DMS79 treated with DMSO at 0.1 percent for 48 hours (cell line): ENCODE results near the gene FOXC1.
A peak's percentile ranks its signal among the peaks of the same experiment; 100 is the strongest.

ENCODE experiments used
- DNase-seq: peaks from one replicate; lab custom pipeline; 2025; lab: John Stamatoyannopoulos, UW

The FOXC1 gene

DNA sequence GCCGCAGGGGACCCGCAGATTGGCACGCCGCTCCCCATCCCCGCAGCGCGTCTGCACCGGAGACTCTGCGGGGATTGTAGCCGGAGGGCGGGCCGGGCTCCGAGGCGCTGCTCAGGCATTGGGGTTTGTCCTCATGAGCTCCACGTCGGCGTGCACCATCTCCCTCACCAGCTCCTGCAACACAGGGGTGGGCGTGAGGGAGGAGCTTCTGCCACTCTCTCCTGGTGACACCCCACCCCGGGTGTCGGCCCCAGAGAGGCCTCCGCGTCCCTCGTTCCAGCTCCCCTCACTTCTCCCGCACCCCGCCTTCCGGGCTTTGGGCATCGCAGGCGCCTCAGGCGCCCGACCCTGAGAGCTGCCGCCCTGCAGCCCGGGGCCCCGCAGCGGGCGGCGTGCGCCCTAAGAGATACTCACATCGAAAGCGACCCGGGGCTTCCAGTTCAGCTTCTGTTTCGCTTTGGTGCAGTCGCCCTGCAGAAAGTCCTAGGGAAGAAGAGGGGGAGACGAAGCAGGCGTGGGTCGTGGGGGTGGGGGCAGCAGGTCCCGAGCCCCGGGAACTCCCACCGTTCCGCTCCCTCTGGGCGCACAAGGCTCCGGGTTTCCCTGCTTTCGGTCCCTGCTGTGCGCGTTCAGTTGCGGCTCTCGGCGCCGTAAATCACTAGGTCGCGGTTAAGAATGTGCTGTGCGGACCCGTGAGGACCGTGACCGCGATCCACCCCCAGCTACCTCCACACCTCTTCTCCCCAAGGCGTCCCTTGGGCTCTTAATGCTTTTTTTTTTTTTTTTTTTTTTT is 14.5 kb downstream of the FOXC1 start:
- no peak for DNase-seq

DNA sequence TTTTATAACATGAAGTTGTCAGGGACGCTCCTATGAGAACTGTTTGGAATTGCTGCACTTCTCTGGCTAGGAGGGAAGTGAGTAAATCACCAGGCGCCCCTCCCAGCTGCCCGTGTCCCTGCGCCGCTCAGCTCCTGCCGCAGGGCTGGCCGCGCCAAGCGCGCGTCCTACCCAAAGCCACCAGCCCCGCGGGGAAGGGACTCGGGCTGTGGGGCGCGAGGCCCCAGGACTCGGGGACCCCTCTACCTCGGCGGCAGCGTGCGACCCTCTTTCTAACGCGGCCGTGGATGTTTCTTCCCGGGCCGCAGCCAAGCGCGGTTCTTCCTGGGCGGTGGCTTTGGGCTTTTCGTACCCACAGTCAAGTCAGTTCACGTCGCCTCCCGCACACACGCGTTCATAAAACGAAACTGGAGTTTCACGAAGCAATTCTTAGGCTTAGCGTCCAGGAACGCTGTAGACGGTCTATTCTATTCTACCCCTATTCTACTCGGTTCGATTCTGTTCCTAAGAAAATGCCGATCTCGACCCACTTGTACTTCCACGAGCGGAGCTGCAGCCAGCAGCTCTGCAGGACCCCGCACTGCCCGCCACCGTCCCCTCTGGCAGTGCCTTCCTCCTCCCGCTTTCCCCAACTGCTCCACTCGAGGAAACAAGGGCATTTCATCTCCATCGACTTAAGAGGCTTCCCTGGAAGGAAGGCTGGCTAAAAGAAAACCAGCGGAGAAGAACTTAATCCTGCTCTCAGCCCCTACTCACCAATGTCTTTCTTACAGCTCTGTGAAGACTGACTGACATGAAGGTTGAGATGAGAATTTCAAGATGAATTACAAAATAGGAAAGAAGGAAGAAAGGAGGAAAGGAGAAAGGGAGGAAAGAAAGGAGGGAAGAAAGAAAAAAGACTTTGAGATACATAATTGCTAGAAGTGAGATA is 15.4 kb downstream of the FOXC1 start:
- DNase-seq, result no peak

DNA sequence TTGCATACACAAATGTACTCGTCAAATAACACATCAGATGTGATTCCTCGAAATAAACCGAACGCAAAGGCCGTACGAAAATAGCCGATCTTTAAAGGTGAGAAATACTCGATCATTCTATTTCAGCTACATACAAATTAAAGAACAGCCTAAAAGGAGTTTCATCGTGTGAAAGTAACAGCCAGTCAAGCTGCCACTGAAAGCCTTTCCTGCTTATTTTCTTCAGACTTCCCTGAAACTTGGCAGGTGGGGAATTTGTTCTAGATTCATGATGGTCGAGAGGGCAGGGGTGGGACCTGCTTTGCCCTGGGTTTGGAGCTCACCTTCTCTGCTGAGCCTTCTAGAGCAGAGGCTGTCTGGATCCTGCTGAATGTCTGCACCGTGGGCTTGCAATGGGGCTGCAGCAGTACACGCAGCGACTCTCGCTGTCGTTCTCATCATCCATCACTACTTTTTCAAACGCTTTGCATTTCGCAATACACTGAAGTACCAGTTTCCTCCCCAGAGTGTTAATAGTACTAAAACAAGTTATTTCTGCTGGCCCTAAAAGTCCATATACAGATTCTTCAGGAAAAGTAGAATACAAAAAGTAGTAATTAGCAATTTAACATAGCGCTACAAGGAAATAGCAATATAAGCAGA is 16.2 kb downstream of the FOXC1 start:
- DNase-seq, result no peak

DNA sequence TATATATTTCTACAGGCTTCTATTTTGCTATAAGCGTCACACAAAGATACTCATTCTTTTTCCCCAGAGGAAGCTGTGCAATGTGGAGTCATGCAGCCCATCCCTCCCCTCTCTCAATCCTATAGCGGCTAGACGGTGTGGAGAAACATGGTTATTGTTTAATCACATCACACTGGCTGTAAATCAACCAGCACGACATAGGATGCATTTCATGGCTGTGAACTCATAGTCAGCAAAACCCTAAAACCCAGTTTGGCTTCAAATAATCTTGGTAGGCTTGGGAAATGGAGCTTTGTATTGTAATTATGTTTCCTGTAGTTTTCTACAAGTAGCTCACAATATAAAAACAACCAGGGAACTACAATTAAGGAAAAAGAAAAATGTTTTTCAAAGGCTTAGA is 16.8 kb downstream of the FOXC1 start:
- no peak for DNase-seq

GRCh38 chr6:1627827-1628560 is 18.3 kb downstream of the FOXC1 start:
- DNase-seq, result no peak

- DNase-seq, result no peak
These were observed 19.6 kb downstream of the FOXC1 start for GRCh38 chr6:1629316-1629715.

DNA sequence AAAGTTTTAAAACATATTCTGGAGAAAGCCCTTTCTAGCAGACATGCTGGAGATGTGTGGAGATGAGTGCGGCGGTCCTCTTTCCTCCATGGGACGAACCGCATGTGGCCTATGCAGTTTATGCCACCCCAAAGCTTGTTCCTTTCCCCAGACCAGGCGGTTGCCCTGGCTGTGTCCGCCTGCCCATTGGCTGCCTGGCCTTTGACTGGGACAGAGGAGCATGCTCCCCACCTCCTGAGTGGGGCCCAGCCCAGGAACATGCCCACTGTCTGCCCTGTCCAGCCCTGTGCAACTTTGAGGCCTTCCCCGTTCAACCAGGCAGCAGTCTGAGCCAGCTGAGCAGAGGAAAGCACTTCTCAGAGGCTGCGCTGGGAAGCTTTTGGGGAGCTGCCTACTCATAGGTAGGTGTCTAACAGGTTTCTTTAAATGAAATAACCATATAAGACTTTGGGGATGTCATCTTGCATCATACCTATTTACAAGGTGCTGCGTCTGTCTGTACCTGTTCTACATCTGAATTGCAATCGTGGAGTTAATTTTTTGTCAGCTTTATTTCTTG is 20.6 kb downstream of the FOXC1 start:
- DNase-seq, result no peak

- DNase-seq, result peak; percentile 43
These were observed 21.1 kb downstream of the FOXC1 start for GRCh38 chr6:1630771-1631217.

DNA sequence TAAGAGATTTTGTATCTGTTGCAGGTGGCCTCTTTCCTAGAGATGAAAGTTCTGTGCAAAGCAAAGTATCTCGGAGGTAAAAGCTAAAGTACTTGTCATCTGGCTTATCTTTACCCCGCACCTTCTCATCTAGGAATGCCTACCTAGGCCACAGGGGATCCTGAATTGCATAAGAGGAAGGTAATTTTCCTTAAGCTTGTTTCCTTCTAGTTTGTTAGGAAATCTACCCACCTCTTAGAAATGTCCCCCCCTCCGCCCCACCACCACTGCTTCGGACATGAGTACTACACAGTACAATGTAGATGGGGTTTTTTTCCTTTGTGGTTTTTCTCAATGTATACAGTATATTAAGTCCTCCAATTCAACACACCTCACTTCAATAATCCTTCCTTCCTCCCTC is 21.5 kb downstream of the FOXC1 start:
- no peak for DNase-seq

DNA sequence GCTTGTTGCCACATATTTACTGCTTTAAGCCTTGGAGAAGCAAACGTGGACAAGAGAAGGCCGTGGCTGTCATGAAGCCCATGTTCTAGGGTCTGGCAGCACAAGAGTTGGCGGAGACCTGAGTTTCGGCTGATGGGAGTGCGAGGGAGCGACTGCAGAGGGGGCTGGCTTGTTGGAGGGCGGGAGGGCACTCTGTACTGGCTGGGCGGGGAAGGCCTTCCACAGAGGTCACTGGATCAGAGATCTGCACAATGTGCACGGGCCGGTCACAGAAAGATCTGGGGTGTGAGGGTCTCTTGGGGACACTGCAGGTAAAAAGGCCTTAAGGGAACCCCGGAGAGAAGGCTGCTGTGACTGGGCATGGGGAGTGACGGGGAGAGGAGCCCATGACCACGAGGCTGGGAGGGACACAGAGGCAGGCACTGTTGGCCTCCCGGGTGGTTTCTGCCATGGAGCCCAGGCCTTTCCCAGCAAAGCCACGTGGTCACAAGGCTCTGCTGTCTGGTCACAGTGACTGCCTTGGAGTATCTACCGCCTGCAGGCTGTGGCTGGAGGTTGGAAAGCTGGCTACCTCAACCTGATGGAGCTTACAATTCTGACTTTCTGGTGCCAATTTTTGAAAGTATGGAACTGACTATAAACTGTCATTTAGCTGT is 23.8 kb downstream of the FOXC1 start:
- no peak for DNase-seq

DNA sequence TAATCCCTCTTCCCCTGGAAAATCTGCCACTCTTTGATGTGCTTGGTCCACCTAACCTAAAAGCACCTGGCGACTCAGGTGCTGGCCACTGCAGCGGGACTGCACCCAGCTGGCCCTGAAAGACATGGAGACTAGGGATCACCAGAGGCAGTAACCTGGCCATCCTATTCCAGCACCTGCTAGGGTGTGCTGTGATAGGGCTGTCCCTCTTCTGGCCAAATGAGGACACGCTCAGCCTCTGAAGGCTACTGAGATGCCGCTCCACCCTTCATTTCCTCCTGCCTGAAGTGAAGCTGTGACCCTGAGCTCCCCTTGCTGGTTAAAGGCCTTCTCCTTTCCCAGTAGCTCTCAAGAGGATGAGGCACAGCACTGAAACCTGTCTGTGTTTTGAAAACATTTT is 24.4 kb downstream of the FOXC1 start:
- DNase-seq, result no peak

DNA sequence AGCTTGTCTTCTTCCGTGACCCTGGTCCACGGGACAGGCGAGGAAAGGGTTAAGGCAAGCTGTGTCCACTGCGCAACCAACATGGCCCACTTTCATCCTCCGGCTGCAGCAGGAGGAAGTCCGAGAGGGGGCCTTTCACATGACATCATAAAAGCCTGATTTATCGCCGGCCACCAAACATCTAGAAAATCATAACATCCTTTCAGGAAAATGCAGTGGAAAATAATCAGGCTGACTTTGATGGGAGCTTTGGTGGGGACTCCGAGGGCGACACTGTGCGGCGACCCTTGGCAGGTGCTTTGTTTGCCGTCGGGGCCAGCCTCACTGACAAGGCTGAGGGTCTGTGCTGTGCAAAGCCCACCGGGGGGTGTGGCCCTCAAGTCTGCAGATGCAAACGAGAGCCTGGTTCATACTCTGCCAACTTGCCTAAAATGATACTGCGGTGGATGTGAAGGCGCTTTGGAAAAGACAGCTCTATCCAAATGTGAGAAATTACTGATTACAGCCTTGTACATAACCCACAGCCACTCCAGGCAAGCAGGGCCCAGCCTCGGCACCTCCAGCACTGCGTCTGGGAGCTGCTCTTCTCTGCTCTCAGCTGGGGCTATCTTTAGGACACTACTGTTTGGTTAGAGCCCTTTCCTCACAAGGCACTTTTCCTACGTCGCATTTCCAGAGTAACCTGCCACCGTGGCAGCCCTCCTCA is 25.7 kb downstream of the FOXC1 start:
- no peak for DNase-seq

DNA sequence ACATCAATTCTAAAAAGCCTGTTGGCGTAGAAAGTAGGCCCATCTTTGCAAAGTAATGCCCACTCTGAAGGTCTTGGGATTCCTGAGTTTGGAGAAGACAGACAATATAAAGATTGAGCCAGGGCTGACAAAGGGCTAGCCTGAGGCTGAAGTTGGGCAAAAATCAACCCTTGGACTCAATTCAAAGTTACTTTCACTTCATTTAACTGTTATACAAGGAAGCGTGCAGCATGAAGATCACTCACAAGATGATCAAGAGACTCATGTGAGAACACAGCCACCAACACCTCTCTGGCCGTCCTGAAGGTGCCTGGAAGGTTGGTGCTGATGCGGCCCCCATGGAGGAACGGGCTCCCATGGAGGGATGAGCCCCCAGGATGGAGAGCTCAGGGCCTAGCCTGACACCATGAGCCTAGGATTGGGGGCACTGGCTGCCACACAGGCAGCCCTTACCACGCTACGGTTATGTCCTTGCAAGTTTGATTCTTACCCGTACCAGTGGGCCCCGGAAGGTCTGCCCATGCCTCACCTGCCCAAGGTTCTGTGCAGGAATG is 26.6 kb downstream of the FOXC1 start:
- no peak for DNase-seq

DNA sequence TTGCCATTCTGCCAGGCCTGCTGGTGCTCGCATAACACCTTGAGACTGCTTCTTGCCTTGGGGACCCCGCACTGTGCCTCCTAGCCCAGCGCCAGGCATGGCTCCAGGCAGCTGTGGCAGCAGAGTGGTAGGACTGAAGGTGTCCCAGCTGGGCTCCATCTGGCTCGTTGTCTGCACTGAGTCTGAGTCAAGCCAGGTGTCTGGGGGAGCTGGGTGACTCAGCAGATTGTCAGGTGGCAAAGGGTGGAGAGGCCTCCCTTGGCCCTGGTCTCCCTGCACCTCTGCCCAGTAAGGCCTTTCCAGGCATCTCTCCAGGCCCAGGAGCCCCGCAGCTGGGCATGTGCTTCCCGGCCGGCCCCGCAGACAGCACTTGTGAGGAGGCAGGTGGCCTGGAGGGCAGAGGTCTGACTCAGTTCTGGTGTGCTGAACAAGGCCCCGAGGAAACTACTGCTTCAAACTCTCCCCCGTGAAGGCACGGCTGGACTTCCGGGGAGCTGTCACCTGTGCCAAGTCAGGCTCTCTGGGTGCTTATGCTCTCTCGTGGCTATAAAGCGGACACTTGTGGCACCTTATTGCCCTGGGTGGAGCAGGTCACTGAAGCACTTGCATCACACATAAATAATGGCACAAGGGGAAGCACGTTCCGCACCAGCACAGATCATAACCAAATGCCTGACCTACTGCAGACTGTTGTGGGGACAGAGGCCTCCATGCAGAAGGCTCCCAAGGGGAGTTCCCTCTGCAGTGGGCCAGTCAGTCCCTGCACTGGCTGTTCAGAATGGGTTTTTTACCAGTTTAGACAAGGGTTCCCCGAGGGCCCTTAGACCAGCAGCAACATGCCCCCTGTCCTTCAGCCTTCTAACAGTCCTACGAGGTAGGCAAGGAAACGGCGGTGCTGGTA is 27.5 kb downstream of the FOXC1 start:
- peak; percentile 30 for DNase-seq

- no peak for DNase-seq
These were observed 29.7 kb downstream of the FOXC1 start for GRCh38 chr6:1639430-1639829.

DNA sequence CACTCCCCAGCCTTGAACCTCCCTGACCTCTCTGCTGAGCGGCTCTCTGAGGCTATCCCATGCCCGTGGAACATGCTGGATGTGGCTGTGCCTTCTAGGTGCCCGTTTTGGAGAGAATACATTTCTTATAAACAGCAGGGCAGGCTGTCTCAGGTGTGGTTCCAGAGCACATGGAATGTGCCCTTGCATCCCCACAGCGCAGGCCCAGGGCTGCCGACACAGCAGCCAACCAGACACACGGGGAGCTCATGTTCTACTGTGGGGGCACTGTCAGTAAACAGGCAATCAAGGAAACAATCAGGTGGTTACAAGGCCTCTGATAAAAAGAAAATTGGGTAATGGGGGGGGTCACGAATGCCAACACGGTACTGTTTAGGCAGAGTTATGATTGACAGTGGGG is 30.8 kb downstream of the FOXC1 start:
- no peak for DNase-seq

DNA sequence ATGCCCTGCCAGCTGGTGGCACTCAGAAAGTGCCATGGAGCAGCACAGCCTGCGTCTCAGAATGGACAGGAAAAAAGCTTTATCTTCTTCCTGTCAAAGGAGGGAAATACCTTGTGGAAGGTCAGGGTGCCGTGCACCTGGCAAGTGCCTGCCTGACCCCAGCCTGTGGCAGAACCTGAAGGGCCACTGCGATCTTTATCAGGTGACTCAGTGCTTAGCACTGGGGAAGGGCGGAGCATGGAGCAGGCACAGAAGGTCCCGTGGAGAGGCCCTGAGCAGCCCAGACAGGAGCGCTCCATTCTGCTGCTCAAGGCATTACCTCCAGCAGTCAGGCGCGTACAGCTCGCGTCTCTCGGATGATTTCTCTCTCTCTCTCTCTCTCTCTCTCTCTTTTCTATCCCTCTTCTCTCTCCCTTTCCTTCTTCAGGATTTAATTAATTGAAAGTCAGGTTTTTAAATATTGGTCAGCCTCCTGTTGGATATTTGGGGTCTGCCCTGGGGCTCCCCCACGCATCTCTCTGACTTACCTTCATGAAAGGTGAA is 31.7 kb downstream of the FOXC1 start:
- no peak for DNase-seq

GRCh38 chr6:1643111-1643510 is 33.4 kb downstream of the FOXC1 start:
- DNase-seq, result no peak
